Keratinocyte (primary cell): ENCODE measurements around the gene SPDYE4. TPM values are rescaled to one million over a fixed set of nuclear protein-coding genes. Genes with fewer than 3 reads are reported as not detected.

ENCODE experiments used
- DNase-seq: peaks from one replicate; pipeline ENCODE4 v3.0.0-alpha.2; 2011; ENCODE audit warnings: low read depth, missing footprints, low spot score
- FAIRE-seq: peaks from 2 replicates; lab custom pipeline; 2011; peaks lifted over from hg19 to GRCh38; lab: Jason Lieb, UNC
- H2AFZ ChIP-seq: 2 replicates; pipeline ENCODE4 v1.6.0; 2012; ENCODE audit warnings: low read length, control low read depth, inconsistent platforms; ENCODE audit not compliant: control insufficient read depth
- H3K27ac ChIP-seq: 2 replicates; pipeline ENCODE4 v1.5.1; 2011; ENCODE audit warnings: low read length; ENCODE audit not compliant: control insufficient read depth, insufficient read depth
- H3K27me3 ChIP-seq: 3 replicates; pipeline ENCODE4 v1.6.0; 2011; ENCODE audit warnings: low read length; ENCODE audit not compliant: control insufficient read depth, insufficient read depth; ENCODE audit errors: extremely low read depth
- H3K36me3 ChIP-seq, 2 experiments: 2 replicates in 1 of 2; 3 replicates in 1 of 2; pipeline ENCODE4 v1.5.1; 2011; ENCODE audit warnings: low read length in 2 of 2, mild to moderate bottlenecking in 1 of 2; ENCODE audit not compliant: control insufficient read depth in 2 of 2, insufficient read depth in 2 of 2; ENCODE audit errors: extremely low read depth in 1 of 2
- H3K4me1 ChIP-seq: 3 replicates; pipeline ENCODE4 v1.5.1; 2011; ENCODE audit warnings: low read length; ENCODE audit not compliant: control insufficient read depth, insufficient read depth; ENCODE audit errors: extremely low read depth
- H3K4me2 ChIP-seq: 3 replicates; pipeline ENCODE4 v1.6.0; 2011; ENCODE audit warnings: low read depth, low read length; ENCODE audit not compliant: control insufficient read depth, insufficient read depth; ENCODE audit errors: extremely low read depth
- H3K4me3 ChIP-seq, 3 experiments: fragments of 200-600 bp in 1 of 3; sonication (generic) in 1 of 3; 2 replicates in 2 of 3; 3 replicates in 1 of 3; pipeline ENCODE4 v1.5.1; 2011 to 2016; ENCODE audit warnings: low read length in 3 of 3, mild to moderate bottlenecking in 3 of 3, control low read depth in 2 of 3, inconsistent platforms in 1 of 3, low read depth in 1 of 3, mixed read lengths in 1 of 3, mixed run types in 1 of 3, moderate library complexity in 1 of 3; ENCODE audit not compliant: control insufficient read depth in 2 of 3, insufficient read depth in 2 of 3; ENCODE audit errors: extremely low read depth in 1 of 3
- H3K79me2 ChIP-seq: 2 replicates; pipeline ENCODE4 v1.6.0; 2012; ENCODE audit warnings: low read length; ENCODE audit not compliant: control insufficient read depth, insufficient read depth
- H3K9ac ChIP-seq: 3 replicates; pipeline ENCODE4 v1.6.0; 2011; ENCODE audit warnings: low read length; ENCODE audit not compliant: control insufficient read depth, insufficient read depth; ENCODE audit errors: extremely low read depth
- H3K9me1 ChIP-seq: 3 replicates; pipeline ENCODE4 v1.6.0; 2011; ENCODE audit warnings: low read length; ENCODE audit not compliant: control insufficient read depth, insufficient read depth; ENCODE audit errors: extremely low read depth
- H3K9me3 ChIP-seq: 2 replicates; pipeline ENCODE4 v1.5.1; 2012; ENCODE audit warnings: low read depth, low read length; ENCODE audit not compliant: control insufficient read depth
- H4K20me1 ChIP-seq: 3 replicates; pipeline ENCODE4 v1.6.0; 2011; ENCODE audit warnings: low read length; ENCODE audit not compliant: control insufficient read depth, insufficient read depth; ENCODE audit errors: extremely low read depth
- CTCF ChIP-seq, 3 experiments: IDR thresholded peaks in 1 of 3; conservative IDR thresholded peaks in 1 of 3; optimal IDR thresholded peaks in 1 of 3; 2 replicates in 2 of 3; 3 replicates in 1 of 3; pipeline versions ENCODE3 to v1.5.1; 2011; ENCODE audit warnings: low read length in 3 of 3, mild to moderate bottlenecking in 3 of 3, moderate library complexity in 2 of 3, control low read depth in 1 of 3, inconsistent platforms in 1 of 3; ENCODE audit not compliant: insufficient read depth in 2 of 3; ENCODE audit errors: extremely low read depth in 1 of 3
- EZH2 ChIP-seq: IDR thresholded peaks from one replicate; pipeline ENCODE4 v1.6.1; 2012; ENCODE audit warnings: inconsistent platforms, mild to moderate bottlenecking, low read length, moderate library complexity
- dilution Hi-C: fragments of 300-500 bp; cut with MboI; formaldehyde crosslinking; loops from one replicate; pipeline ENCODE4 v1.7.0; 2020; ENCODE audit warnings: low sequenced_read_pairs; ENCODE audit not compliant: extremely low pct_ligation_motif_present
- polyA plus RNA-seq, 5 experiments: library from polyadenylated mRNA; depleted of rRNA in 3 of 5; stranded (reverse) in 3 of 5; stranded (forward) in 1 of 5; unstranded in 1 of 5; fragments of >200 nt; gene quantifications; 1 replicate in 1 of 5; 2 replicates in 3 of 5; 3 replicates in 1 of 5; pipeline versions ENCODE4 v1.2.1 to v1.2.3, GENCODE V29; 2011 to 2012; ENCODE audit warnings: missing spikeins in 2 of 5, low read depth in 1 of 5, low replicate concordance in 1 of 5

The SPDYE4 gene
- polyA plus RNA-seq, 1 donor (not counting 4 experiments of a cell fraction or from before 2014, with no cell fraction given), result not detected

GRCh38 chr17:8734876-8735275 lies 23.5 kb downstream of the SPDYE4 start:
- H3K36me3 ChIP-seq, result no peaks in the 10 kb centered on the region

GRCh38 chr17:8732406-8733085 lies 25.8 kb downstream of the SPDYE4 start:
- H3K4me1 ChIP-seq, result no peaks in the 10 kb centered on the region
- no peak overlapping the region for H3K4me2 ChIP-seq
- FAIRE-seq, result no peak
- H2AFZ ChIP-seq, result no peak overlapping the region
- H3K27ac ChIP-seq, result no peak overlapping the region
- no peaks in the 10 kb centered on the region for H3K9me3 ChIP-seq
- no peaks in the 10 kb centered on the region for H4K20me1 ChIP-seq
- TF ChIP-seq CTCF (optimal IDR thresholded peaks at IDR 0.05 in 1 of 3, IDR thresholded peaks at IDR 0.05 in 1 of 3, conservative IDR thresholded peaks at IDR 0.05 in 1 of 3; ENCODE audit: extremely low read depth in 1 of 3, insufficient read depth in 2 of 3, low read length in 3 of 3) (no peak), EZH2 (no peak)
- no peaks in the 10 kb centered on the region for H3K36me3 ChIP-seq
- no peaks in the 10 kb centered on the region for H3K79me2 ChIP-seq
- H3K27me3 ChIP-seq, result no peaks in the 10 kb centered on the region
- no peak for DNase-seq
- H3K4me3 ChIP-seq, result no peak overlapping the region
- no peaks in the 10 kb centered on the region for H3K9me1 ChIP-seq
- dilution Hi-C loops, result loop anchor here (25.0 kb wide), 1 partner anchor 95 kb away; the partner anchor contains the start of gene MYH10
- H3K9ac ChIP-seq, result no peak overlapping the region

More at GRCh38 chr17:8734876-8735275, 23.5 kb downstream of the SPDYE4 start:
- dilution Hi-C loops, result loop anchor here (25.0 kb wide), 1 partner anchor 98 kb away; the partner anchor contains the start of gene MYH10
- no peak for FAIRE-seq
- H3K9ac ChIP-seq, result no peak overlapping the region
- H3K27me3 ChIP-seq, result no peaks in the 10 kb centered on the region
- H3K4me2 ChIP-seq, result no peak overlapping the region
- TF ChIP-seq CTCF (optimal IDR thresholded peaks at IDR 0.05 in 1 of 3, IDR thresholded peaks at IDR 0.05 in 1 of 3, conservative IDR thresholded peaks at IDR 0.05 in 1 of 3; ENCODE audit: extremely low read depth in 1 of 3, insufficient read depth in 2 of 3, low read length in 3 of 3), result no peak
- TF ChIP-seq EZH2, result no peak
- DNase-seq, result no peak
- H4K20me1 ChIP-seq, result no peaks in the 10 kb centered on the region
- H3K9me1 ChIP-seq, result no peaks in the 10 kb centered on the region
- no peaks in the 10 kb centered on the region for H3K4me1 ChIP-seq
- H3K4me3 ChIP-seq, result no peak overlapping the region
- no peak overlapping the region for H2AFZ ChIP-seq
- H3K79me2 ChIP-seq, result no peaks in the 10 kb centered on the region
- H3K9me3 ChIP-seq, result no peaks in the 10 kb centered on the region
- H3K27ac ChIP-seq, result no peak overlapping the region
